Left kidney (tissue), 2 donors: ENCODE measurements around the gene FNBP1. TPM values are rescaled to one million over a fixed set of nuclear protein-coding genes. Genes with fewer than 3 reads are reported as not detected.
"Not testable (repeated sequence)": the region's sequence is repeated elsewhere in the genome, so short reads cannot be mapped to it uniquely, and the experiment has no call there.

Experiments
- DNase-seq: peaks from one replicate; pipeline ENCODE4 v3.0.0-alpha.2; 2013
- polyA plus RNA-seq: library from polyadenylated mRNA; unstranded; fragments of 120-200 nt; gene quantifications from one replicate; pipeline ENCODE4 v1.2.1, GENCODE V29; 2013; ENCODE audit not compliant: insufficient read length

FNBP1 gene
- polyA plus RNA-seq, 1 donor = 57.8 TPM

DNA sequence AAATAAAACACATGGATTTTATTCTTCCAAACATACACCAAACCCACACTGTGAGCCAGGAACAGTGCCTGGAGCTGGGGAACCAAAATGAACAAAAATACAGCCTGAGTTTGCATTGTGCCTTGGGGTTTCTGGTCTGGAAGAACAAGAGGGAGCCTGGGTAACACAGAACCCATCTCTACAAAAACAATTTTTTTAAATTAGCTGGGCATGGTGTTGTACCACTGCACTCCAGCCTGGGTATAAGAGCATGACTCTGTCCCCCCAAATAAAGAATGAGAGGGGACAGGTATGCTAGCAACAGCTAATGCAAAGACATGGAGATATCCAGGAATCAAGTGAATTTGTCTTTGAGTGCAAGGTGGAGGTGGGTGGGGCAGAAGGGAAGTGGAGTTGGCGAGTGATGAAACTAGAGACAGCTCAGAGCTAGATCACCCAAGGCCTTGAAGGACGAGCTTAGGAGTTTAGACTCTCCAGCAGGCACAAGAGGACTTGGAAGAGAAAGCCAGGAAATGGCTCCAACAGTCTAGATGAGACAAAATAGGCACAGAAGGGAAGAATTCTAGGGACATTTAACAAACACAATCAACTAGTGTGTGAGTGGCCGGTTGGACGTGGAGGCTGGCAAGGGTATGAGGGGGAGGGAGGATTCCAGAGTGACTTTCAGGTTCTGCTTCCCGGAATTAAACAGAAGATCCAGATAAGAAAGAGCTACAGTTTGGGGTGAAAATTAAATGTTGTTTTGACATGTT lies 47.4 kb downstream of the FNBP1 start:
- no peak for DNase-seq

DNA sequence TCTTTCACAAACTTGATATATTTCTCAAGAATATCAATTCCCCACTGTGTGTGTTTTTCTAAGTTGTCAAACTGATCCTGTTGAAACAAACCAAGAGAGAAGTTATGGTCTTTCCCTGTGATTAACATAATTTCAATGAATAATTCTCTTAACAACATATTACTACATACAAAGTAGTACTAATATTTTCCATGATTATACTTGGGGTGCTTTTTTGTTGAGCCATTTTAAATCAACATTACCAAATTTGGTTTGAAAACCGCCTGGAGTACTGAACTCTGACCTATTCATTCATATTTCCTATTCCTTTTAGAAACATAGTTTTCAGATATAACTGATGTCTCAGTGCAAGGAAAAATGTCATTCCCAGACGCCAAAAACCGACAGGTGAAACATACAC lies 48.1 kb downstream of the FNBP1 start:
- no peak for DNase-seq

DNA sequence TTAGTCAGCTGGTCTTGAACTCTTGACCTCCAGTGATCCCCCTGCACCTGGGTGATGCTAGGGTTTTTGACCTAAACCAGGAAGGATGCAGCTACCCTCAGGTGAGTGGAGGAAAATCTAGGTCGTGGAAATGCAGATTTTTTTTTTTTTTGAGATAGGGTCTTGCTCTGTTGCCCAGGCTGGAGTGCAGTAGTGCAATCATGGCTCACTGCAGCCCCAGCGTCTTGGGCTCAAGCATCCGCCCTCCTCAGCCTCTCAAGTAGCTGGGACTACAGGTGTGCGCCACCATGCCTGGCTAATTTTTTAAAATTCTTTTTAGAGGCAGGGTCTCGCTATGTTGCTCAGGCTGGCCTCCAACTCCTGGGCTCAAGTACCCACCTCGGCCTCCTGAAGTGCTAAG lies 51.9 kb downstream of the FNBP1 start:
- DNase-seq = not testable (repeated sequence)

DNA sequence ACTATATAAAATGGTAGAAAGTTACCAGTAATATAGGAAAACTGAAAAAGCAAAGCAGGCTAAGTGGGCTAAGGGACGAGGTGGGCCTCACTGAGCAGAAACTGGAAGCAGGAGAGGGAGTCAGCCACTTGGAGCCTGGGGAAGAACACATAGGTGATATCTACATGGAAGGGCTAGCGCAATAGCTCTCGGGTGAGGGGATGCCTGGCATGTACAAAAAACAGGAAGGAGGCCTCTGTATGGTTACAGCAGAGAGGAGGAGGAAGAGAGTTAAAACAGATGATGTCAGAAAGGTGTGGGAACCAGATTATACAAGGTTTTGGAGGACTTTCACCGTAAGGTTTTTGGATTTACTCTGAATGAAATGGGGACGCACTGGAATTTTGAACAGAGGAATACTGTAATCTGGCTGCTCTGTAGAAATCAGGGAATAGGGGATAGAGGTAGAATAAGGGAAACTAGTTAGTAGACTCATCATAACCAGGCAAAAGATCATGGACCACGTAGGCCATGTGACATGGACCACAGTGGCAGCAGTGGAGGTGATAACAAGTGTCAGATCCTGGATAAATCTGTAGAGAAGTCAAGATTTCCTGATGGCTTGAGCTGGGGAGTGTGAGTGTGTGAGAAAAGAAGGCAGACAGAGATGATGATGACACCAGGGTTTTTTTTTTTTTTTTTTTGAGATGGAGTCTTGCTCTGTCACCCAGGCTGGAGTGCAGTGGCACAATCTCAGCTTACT lies 52.5 kb downstream of the FNBP1 start:
- no peak for DNase-seq

DNA sequence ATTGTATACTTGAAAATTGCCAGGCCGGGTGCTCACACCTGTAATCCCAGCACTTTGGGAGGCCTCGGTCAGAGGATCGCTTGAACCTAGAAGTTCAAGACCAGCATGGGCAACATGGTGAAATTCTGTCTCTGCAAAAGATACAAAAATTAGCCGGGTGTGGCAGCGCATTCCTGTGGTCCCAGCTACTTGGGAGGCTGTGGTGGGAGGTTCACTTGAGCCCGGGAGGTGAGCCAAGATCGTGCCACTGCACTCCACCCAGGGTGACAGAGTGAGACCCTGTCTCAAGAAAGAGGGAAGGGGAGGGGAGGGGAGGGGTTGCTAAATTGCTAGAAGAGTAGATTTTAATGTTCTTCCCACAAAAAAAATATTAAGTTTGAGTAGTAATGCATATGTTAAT lies 53.2 kb downstream of the FNBP1 start:
- no peak for DNase-seq

DNA sequence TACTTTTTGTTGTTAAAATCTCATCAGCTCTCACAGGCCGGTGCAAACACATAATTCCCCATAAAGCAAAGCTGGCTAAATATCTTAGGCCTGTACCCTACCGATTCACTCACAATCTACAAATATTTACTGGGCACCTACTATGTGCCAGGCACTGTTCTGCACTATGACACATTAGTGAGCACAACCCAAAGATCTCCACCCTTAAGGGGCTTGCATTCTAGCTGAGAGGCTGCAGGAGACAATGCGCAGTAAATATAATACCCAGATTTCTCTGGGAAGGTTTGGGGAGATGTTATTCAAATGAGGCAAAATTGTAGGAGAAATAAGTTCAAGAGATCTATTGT lies 53.7 kb downstream of the FNBP1 start:
- no peak for DNase-seq

DNA sequence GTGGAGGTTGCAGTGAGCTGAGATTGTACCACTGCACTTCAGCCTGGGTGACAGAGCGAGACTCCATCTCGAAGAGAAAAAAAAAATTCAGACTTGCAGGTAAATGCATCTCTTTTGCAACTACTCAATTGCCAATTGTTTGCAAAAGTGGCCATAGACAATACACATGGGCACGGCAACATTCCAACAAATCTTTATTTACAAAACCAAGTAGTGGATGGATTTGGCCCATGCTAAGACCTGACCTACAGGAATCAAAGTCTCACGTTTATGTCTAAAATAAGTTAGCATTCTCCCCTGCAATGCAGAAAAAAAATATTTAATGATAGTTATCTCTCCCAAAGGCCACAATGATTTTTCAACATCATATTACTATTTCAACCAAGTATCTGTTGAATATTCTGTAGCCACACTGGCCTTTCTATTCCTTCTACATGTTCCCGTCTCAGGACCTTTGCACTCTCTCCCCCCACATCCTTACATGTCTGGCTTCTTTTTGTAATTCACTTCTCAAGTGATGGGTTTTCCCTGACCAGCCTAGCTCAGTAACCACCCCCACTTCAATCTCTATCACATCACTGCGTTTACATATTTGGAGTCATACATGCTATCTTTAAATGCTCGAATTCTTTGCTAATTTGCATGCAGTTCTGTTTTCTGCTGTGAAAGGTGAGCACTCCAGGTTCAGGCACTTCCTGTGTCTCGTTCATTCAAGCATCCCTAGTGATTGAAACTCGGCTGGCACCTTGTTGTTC lies 54.2 kb downstream of the FNBP1 start:
- no peak for DNase-seq

DNA sequence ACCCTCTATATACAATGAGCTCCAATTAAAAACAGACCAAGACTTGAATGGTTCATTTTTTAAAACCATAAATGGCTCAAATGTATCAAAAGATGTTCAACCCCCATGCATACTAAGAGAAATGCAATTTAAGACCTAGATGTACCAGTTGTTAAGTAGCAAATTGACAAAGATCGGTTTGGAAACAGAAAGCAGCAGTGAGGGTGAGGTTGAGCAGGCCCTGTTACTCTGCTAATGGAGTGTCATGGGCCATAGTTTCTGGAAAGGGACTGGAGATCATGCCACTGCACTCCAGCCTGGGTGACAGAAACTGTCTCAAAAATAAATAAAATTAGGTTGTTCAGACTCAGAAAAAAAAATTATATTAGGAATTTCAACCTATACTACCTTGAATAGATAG lies 55.0 kb downstream of the FNBP1 start:
- DNase-seq = no peak

DNA sequence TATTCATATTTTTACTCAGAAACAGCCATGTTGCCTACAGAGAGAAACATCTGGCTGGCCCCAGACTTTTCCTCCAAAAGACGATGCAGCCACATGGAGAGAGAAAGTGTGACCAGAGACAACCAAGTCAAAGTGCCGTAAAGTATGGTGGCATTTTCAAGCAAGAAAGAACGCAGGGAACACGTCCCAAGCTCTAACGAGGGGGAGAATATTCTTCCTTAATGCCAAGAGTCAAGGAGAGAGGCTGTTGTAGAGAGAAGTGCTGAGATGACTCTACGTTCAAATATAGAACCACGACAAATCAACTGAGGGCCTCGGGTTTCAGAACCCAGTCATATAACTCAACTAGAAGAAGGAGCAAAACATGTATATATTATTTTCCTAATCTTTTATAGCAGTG lies 55.9 kb downstream of the FNBP1 start:
- DNase-seq = no peak

DNA sequence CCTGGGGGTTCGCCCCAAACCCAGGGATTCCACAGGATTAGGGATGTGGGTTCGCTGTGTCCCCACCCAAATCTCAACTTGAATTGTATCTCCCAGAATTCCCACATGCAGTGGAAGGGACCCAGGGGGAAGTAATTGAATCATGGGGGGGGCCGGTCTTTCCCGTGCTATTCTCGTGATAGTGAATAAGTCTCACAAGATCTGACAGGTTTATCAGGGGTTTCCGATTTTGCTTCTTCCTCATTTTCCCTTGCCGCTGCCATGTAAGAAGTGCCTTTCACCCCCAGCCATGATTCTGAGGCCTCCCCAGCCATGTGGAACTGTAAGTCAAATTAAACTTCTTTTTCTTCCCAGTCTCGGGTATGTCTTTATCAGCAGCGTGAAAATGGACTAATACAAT lies 58.4 kb downstream of the FNBP1 start:
- not testable (repeated sequence) for DNase-seq

DNA sequence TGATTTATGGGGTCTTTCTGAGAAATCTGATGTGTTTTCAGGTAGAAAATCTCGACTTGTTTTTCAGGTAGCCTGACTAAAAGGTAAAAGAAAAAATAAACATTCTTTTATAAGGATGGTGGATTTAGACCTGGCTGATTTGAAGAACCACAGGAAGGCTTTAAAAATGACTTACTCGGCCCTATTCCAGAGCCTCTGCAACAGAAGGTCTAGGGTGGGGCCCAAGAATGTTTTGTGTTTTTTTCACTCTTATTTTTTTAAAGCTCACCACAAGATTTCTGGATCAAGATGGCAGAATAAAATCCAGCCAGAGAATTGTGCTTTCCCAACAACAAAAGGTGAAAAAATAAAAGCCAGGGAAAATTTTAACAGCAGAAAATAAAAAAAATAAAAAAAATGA lies 59.1 kb downstream of the FNBP1 start:
- DNase-seq = no peak

DNA sequence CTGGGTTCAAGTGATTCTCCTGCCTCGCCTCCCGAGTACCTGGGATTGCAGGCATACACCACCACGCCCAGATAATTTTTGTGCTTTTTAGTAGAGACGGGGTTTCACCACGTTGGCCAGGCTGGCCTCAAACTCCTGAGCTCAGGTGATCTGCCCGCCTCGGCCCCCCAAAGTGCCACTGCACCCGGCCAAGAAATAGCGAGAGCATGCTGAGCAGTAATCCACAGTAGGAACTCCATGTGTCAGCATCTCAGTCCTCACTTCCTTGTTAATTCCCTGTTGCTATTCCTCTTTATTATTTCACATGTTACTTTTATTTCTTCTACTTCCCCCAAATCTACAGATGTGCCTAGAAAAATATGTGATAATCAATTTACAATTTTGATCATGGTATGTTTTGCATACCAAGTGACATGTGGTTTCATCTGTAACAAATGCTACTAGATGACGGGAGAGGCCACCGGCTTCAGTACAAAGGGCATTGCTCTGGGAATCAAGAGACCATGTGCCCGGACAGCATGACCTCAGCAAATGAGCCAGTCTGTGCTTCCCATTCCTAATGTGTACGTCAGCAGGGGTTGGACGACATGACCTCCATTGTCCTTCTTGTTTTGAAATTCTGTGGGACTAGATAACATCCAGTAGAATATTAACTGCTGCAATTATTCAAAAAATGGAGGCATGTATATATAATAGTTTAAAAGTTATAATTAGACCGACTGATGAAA lies 61.6 kb downstream of the FNBP1 start:
- no peak for DNase-seq

DNA sequence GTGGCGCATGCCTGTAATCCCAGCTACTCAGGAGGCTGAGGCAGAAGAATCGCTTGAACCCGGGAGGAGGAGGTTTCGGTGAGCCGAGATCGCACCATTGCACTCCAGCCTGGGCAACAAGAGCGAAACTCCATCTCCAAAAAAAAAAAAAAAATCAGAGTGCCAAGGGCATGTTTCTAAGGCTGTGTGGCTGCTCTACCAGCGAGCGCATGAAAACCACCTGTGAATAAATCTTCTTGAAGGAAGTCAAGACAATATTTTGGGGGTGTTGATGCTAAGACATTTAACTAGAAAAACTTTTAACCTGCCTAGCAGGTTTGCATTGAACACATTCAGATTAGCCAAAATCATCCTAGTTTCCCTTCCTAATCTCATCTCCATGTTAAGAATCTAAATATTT lies 62.8 kb downstream of the FNBP1 start:
- DNase-seq = not testable (repeated sequence)

DNA sequence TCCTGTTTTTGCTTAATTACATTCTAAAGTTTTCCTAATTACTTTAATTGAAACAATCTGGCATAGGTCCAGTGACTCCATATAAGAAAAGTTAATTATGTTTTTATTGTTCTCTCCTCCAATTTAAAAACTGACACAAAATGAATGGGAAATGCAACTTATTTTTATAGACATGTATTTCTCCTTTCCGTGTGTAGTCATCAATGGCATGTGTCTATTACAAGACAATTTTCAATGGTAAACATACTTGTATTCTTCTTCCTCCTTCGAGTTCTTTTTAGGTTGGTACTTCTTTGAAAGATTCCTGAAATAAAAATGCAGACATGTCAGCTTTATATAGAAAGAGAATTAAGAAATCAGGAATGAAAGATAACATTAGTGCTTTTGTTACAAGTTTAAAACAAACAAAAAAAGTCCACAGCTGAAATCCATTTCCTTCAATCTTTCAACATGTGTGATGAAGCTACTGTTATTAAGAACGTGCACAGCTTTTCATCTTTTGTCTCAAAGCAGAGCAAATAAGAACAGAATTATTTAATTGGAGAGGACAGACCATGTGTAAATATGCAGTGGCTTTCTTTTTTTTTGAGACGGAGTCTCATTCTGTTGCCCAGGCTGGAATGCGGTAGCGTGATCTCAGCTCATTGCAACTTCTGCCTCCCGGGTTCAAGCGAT lies 63.8 kb downstream of the FNBP1 start:
- DNase-seq = no peak

DNA sequence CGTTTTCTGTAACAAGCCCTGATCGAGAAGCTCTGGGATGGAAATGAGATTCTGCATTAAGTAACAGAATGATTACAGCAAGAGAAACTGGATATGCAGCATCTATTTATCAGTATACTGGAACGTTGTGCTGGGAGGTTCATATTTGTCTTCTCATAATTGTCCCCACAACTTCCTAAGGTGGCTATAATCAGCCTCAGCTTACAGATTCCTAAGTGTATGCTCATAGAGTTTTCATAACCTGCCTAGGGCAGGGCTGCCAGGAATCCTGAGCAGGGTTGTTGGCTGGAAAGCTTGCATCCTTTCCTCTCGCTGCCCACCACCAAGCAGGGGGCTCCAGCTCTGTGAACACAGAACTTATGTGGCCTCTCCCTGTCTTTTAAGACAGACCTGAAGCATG lies 70.2 kb downstream of the FNBP1 start:
- no peak for DNase-seq

DNA sequence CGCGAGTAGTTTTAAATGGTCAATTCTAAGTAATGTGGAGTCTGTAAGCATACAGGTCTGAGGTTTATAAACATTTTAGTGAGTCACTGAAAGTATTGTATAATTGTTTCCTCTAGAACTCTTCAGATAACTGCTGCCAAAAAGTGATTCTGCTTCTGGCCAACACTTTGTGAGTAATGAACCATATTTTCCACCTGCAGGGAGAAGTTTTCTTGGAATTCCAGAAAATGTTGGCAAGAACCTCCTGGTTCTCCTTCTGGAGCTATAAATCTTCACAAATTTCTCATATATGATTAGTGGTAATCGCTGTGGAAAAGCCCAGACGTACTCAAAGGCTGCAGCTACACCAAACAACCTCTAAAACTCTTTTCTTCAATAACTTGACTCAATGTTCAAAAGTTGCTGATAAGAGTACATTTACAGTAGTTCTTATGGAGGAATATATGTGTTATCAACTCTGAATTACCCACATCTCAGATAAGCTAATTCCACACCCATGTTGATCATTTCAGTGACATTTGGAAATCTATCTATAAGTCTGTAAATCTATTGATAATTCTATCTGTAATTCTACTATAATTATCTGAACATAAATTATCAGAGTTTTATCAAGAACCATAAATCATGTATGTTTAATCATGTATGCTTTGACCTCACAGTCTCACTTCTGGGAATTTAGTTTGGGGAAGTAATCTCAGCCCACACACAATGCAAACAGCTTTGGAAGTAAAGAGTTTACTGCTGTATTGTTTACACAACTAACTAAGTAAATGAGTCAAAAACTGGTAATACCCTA lies 74.1 kb downstream of the FNBP1 start:
- DNase-seq = no peak

DNA sequence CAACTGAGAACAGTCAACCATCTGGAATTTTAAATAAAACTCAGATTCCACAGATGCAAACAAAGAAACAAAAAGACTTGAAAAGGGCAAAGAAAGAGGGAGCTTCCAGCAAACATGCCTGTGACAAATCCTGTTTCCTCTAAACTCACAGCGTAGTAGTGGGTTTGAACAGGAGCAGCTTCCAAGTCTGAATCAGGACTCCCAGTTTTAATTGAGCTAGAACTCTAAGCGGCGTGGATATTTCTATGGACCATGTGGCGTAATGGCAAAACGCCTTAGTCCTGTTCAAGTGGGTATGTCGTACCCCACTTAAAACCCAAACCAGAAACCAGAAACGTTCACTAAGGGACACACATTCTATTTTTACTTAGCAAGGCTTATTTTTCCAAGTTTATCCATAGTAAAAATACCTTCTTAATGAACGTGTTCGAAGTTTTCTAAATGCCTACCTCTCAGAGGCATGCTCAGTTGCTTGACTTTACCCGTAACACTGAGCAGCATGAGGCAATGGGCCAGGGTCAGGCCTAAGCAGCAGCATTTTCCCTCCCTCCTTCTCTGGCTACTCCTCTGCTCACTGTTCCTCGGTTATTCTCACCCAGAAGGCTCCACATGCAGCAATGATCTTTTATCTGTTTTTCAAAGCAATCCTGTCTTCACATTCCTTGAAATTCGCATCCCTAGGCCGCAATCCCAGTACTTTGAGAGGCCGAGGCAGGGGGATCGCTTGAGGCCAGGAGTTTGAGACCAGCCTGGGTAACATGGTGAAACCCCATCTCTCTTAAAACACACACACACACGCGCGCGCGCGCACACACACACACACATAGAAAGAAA lies 77.9 kb downstream of the FNBP1 start:
- no peak for DNase-seq

DNA sequence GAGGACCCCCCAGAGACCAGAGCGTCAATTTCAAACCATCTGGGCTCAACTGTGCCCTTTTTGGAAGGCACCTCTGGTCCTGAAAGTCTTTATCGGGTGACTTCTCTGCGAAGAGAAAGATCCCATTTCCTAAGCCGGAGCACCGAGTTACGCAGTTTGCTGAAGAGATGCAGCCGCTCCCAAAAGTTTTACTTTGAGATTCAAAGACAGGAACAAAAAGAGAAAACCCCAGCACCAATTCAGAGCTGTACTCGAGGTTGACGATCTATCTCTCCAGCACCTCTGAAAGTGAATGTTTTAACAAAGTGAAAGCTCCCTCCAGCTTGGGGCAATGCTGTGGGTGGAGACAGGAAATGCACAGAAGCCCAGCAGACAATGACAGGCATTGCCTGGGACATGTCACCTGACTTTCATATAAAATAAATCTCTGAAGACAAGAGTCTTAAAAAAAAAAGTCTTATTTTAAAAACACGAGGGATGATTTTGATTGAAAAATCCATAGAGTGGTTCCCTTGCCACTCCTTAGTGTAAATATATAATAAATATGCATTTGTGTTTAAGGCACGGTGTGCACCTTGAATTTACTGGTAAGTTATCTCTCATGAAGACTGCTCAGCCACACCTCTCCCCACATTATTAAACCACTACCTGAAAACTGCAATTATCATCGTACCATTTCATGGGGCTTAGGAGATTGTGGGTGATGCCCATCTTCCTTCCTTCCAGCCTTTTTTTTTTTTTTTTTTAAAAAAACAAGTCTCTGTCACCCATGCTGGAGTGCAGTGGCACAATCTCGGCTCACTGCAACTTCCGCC lies 79.9 kb downstream of the FNBP1 start:
- no peak for DNase-seq

DNA sequence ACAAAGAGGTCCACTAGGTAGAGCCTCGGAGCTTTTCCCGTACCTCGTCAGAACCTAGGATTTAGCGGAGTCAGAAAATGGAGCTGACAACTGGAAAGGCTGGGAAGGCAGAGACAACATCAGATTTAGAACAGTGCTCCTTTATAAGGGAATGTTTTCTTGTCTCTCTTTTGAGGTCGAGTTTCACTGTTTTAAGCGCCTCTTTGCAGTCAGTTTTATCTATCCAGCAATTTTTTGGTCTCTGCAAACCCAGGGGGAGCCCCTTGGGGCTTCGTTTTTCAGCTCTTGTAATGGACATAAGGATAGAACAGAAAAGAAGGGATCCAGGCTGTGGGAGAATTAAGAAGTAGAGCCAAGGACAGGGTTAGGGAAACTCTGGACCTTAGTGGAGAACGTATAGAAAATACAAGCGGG lies 80.5 kb downstream of the FNBP1 start:
- no peak for DNase-seq
